ENCODE measurements around the gene CDH11. TPM values are rescaled to one million over a fixed set of nuclear protein-coding genes. Genes with fewer than 3 reads are reported as not detected.

The CDH11 gene
- total and polyA plus RNA-seq, 2 donors (not counting 1 experiment from before 2014, with no cell fraction given) = not detected

DNA sequence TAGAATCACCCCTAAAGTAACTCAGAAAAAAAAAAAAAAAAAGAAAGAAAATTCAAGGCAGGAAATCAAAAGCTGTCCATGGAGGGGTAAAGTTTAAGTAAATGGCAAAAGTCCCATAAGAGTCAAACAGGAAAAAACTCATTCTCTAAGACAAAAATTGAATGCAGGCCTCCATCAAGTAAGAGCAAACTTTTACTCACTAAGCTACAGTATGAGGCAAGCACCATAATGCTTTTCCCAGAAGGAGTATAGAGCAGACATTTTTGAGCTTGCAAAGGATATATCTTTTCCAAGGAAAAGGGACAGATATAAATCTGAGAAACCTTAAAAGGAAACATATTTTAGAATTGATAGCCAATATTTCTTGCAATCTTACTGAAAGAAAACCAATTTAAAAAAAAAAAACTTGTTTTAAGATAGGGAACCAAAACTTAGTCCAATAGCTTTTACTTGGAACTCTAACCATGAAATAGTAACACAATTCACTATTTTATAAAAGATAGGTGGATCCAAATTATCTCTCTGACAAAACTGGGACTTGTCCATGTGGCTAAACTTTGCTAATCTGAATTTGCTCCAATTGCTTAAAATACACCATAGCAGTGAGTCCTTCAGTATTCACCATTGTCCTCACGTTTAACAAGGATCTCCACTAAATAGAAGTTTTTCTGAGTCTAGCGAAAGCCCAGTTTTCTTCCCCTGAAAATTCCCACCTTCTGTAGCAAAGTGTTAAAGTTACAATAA is 99.8 kb downstream of the CDH11 start:
- no peaks in the 10 kb centered on the region for H3K9me3 Mint-ChIP-seq (ENCODE audit: insufficient read depth)
- no peak overlapping the region for H3K4me3 Mint-ChIP-seq
- intact Hi-C loops (cut with micrococcal nuclease) = no loop called here
- Histone ChIP-seq H3K36me3 (replicated peaks in 1 of 2; ENCODE audit: control extremely low read depth in 1 of 2, control insufficient read depth in 1 of 2, extremely low read depth in 1 of 2, insufficient read depth in 2 of 2, low read length in 1 of 2) (no peaks in the 10 kb centered on the region), H3K27ac (ENCODE audit: low read length in 2 of 2) (no peak overlapping the region), H3K9ac (ENCODE audit: low read length) (no peak overlapping the region), H2AFZ (ENCODE audit: insufficient read depth, low read depth, low read length, poor library complexity, severe bottlenecking) (no peak overlapping the region), H3K4me1 (ENCODE audit: control insufficient read depth in 2 of 2, insufficient read depth in 2 of 2, low read length in 2 of 2) (no peaks in the 10 kb centered on the region), H3K9me3 (ENCODE audit: control extremely low read depth in 1 of 3, control insufficient read depth in 2 of 3, insufficient read depth in 1 of 3, low read length in 2 of 3) (peaks cover 0 to 3% (median 0%) of the 10 kb centered on the region in 3 donors), H3K79me2 (ENCODE audit: control insufficient read depth, insufficient read depth, low read length) (no peaks in the 10 kb centered on the region), H3K27me3 (replicated peaks in 1 of 4; ENCODE audit: control extremely low read depth in 1 of 4, control insufficient read depth in 3 of 4, insufficient read depth in 4 of 4, low read length in 3 of 4) (no peaks in the 10 kb centered on the region), H3K4me2 (replicated peaks; ENCODE audit: low read depth, low read length, poor library complexity, severe bottlenecking) (no peak overlapping the region), H4K20me1 (ENCODE audit: control insufficient read depth, insufficient read depth, low read length, poor library complexity, severe bottlenecking) (no peaks in the 10 kb centered on the region), H3K4me3 (ENCODE audit: control extremely low read depth in 1 of 5, extremely low read depth in 1 of 5, insufficient read depth in 1 of 5, low read depth in 2 of 5, low read length in 4 of 5) (no peak overlapping the region)
- CTCF ChIA-PET = no interaction called here
- DNase-seq (no peak), ATAC-seq (ENCODE audit: low read depth) (no peak)
- TF ChIP-seq, protein P1, sequence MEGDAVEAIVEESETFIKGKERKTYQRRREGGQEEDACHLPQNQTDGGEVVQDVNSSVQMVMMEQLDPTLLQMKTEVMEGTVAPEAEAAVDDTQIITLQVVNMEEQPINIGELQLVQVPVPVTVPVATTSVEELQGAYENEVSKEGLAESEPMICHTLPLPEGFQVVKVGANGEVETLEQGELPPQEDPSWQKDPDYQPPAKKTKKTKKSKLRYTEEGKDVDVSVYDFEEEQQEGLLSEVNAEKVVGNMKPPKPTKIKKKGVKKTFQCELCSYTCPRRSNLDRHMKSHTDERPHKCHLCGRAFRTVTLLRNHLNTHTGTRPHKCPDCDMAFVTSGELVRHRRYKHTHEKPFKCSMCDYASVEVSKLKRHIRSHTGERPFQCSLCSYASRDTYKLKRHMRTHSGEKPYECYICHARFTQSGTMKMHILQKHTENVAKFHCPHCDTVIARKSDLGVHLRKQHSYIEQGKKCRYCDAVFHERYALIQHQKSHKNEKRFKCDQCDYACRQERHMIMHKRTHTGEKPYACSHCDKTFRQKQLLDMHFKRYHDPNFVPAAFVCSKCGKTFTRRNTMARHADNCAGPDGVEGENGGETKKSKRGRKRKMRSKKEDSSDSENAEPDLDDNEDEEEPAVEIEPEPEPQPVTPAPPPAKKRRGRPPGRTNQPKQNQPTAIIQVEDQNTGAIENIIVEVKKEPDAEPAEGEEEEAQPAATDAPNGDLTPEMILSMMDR (IDR thresholded peaks at IDR 0.05) = no peak
- no peak for TF ChIP-seq EZH2 (IDR thresholded peaks at IDR 0.05; ENCODE audit: borderline replicate concordance, insufficient read depth, low read depth, low read length, poor library complexity, severe bottlenecking)
- H3K27ac Mint-ChIP-seq = no peak overlapping the region
- POLR2A ChIA-PET = no interaction called here
- no peaks in the 10 kb centered on the region for H3K27me3 Mint-ChIP-seq
- no CpG with 5 or more reads among the region's 2 CpGs for WGBS (ENCODE audit: insufficient coverage)
- no peaks in the 10 kb centered on the region for H3K4me1 Mint-ChIP-seq

DNA sequence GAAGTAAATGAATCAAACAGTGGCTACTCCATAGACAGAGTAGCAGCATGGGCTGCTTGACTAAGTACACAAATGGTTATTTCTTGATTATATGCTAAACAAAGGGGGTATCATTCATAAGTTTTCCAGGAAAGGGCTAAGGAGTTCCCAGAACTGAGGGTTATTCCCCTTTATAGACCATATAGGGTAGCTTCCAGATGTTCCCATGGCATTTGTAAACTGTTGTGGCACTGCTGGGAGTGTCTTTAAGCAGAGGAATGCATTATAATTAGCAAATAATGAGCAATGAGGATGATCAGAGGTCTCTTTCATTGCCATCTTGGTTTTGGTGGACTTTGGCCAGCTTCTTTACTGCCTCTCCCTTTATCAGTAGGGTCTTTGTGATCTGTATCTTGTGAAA is 105.1 kb downstream of the CDH11 start:
- no peak for DNase-seq
- H3K4me3 Mint-ChIP-seq = no peak overlapping the region
- ATAC-seq (ENCODE audit: low read depth) = no peak
- intact Hi-C loops (cut with micrococcal nuclease) = no loop called here
- ChIA-PET CTCF (no interaction called here), POLR2A (no interaction called here)
- Histone ChIP-seq H3K27me3 (replicated peaks in 1 of 4; ENCODE audit: control extremely low read depth in 1 of 4, control insufficient read depth in 3 of 4, insufficient read depth in 4 of 4, low read length in 3 of 4) (no peaks in the 10 kb centered on the region), H3K9me3 (ENCODE audit: control extremely low read depth in 1 of 3, control insufficient read depth in 2 of 3, insufficient read depth in 1 of 3, low read length in 2 of 3) (no peaks in the 10 kb centered on the region), H3K4me2 (replicated peaks; ENCODE audit: low read depth, low read length, poor library complexity, severe bottlenecking) (no peak overlapping the region), H3K4me3 (ENCODE audit: control extremely low read depth in 1 of 5, extremely low read depth in 1 of 5, insufficient read depth in 1 of 5, low read depth in 2 of 5, low read length in 4 of 5) (no peak overlapping the region), H3K9ac (ENCODE audit: low read length) (no peak overlapping the region), H3K36me3 (replicated peaks in 1 of 2; ENCODE audit: control extremely low read depth in 1 of 2, control insufficient read depth in 1 of 2, extremely low read depth in 1 of 2, insufficient read depth in 2 of 2, low read length in 1 of 2) (no peaks in the 10 kb centered on the region), H3K79me2 (ENCODE audit: control insufficient read depth, insufficient read depth, low read length) (no peaks in the 10 kb centered on the region), H2AFZ (ENCODE audit: insufficient read depth, low read depth, low read length, poor library complexity, severe bottlenecking) (no peak overlapping the region), H4K20me1 (ENCODE audit: control insufficient read depth, insufficient read depth, low read length, poor library complexity, severe bottlenecking) (no peaks in the 10 kb centered on the region), H3K27ac (ENCODE audit: low read length in 2 of 2) (no peak overlapping the region), H3K4me1 (ENCODE audit: control insufficient read depth in 2 of 2, insufficient read depth in 2 of 2, low read length in 2 of 2) (no peaks in the 10 kb centered on the region)
- no peaks in the 10 kb centered on the region for H3K4me1 Mint-ChIP-seq
- no peak for TF ChIP-seq EZH2 (IDR thresholded peaks at IDR 0.05; ENCODE audit: borderline replicate concordance, insufficient read depth, low read depth, low read length, poor library complexity, severe bottlenecking)
- TF ChIP-seq, protein P1 (IDR thresholded peaks at IDR 0.05) = no peak
- no peaks in the 10 kb centered on the region for H3K9me3 Mint-ChIP-seq (ENCODE audit: insufficient read depth)
- H3K27ac Mint-ChIP-seq = no peak overlapping the region
- no peaks in the 10 kb centered on the region for H3K27me3 Mint-ChIP-seq

Data from B cell (primary cell).